Femur (tissue), 1 donor: Measurements from ENCODE around the gene PPP2R1B.
"Not testable (repeated sequence)": the region's sequence is repeated elsewhere in the genome, so short reads cannot be mapped to it uniquely, and the experiment has no call there.

Experiments
- DNase-seq: peaks from one replicate; pipeline ENCODE4 v3.0.0-alpha.2; 2017

PPP2R1B gene

GRCh38 chr11:111765984-111766833, at the start of gene PPP2R1B:
PPP2R1B (minus strand) TSS chr11:111766389; CDS start chr11:111766361, 28 bp downstream.
- DNase-seq = peak; percentile 93

DNA sequence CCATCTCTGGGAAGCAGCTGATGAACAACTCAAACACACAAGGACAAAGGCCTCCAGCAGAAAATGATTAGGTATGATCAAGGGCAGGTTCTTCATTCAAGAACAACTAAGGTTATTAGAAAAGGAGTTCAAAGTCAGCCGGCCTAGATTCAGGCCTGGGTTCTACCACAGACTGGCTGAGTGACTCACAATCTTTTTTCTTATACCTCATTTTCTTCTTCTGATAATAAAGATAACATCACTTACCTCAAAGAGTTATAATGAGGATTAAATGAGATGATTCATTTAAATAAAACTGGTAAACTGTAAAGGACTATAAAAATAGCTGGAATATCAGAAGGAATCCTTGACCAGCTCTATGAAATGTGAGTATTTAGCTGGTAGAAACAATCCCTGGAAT, 49.3 kb upstream of the PPP2R1B start:
- DNase-seq = no peak

DNA sequence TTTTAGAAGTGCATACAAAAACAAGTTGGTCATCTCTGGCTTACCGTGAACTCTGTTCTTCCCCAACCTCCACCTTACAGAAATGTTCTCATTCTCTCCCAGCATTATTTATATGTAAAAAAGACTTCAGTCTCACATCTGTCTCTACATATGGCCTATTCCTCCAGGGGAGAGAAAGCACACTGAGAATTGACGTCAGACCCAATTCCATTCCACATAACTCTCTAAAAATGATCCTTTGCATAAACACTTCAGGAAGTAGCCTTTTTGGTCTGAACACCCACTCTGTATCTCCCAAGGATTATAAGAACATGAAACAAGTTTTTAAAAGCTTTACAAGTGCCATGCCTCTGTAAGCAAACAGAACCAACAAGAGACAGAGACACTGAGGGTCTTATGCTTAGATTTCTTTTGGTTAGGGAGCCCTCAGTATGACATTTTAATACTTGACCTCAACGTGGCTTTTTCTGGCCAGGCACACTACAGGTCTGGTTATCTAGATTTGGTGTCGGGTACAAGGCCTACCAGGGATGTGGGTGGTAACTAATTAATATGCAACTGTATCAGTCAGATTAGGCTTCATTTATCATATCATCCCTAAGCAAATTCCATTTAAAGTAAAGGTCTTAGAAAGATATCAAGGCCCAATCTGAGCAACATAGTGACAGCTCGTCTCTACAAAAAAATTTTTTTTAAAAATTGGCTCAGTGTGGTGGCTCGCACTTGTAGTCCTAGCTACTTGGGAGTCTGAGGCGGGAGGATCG, 48.5 kb upstream of the PPP2R1B start:
- DNase-seq = no peak

- no peak for DNase-seq
These were observed 47.9 kb upstream of the PPP2R1B start for GRCh38 chr11:111814106-111814505.

- DNase-seq = no peak
These were observed 46.0 kb upstream of the PPP2R1B start for GRCh38 chr11:111812211-111812610.

DNA sequence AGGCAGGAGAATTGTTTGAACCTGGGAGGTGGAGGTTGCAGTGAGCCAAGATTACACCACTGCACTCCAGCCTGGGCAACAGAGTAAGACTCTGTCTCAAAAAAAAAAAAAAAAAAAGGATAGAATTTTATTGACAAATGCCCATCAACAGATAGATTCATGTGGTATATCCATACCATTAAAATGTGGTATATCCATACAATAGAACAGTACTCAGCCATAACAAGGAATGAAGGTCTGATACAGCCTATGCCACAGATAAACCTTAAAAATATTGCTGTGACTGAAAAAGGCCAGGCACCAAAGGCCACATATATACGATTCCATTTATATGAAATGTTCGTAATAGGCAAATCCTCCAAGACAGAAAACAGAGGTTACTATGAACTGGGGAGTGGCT, 45.3 kb upstream of the PPP2R1B start:
- DNase-seq = no peak

DNA sequence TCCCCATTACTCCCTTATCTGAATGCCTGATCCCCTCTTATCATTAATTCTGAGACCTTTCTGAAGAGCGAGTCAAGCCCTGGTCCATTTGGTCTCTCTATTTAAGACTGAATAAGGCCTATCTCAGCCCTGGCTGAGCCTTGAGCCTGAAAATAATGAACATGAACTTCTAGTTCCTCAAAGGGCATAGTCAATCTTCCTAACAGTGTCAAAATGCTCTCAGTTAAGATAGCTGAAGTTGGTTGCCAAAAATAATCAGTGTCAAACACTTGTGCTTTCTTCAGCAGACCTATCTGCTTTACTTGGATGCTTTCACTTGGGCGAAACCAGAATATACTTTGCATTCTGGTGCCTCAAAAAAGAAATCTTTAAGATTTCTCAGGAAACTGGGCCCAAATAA, 42.6 kb upstream of the PPP2R1B start:
- no peak for DNase-seq

GRCh38 chr11:111808063-111808588, 41.9 kb upstream of the PPP2R1B start:
- DNase-seq = no peak

GRCh38 chr11:111807076-111807475, 40.9 kb upstream of the PPP2R1B start:
- no peak for DNase-seq

DNA sequence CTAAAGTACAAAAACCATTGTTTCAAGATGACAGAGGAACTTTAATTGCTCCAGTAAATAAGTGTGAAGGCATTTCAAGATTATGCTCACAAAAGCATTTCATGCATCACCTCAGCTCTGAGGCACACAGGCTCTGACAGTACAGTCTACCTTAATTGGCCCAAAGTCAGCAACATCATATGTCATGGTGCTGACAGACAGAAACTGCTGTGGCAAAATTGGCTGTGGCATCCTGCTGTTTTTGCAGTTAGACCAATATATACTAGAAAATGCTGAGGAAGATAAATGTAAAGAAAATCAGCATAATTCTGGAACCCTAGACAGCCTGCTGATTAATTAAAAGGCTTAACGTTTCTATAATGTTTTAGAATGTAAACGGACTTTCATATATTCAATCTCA, 34.9 kb upstream of the PPP2R1B start:
- no peak for DNase-seq

DNA sequence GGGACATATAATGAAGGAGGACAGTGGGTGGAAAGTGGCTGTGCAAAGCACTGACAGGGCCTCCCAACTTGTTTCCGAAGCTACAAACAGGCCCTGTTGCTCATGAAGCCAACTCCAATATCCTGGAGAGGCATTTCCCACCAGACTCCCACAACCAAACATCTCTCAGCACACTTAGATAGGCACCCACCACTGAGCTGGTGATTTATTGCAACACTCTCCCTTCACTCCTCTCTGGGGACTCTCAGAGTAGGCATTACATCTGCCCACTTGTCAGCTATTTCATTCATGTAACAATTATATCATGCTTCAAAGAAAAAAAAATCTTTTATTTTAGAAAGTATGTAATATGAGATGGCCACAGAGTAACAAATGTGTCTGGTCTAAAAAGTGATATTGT, 32.1 kb upstream of the PPP2R1B start:
- no peak for DNase-seq

DNA sequence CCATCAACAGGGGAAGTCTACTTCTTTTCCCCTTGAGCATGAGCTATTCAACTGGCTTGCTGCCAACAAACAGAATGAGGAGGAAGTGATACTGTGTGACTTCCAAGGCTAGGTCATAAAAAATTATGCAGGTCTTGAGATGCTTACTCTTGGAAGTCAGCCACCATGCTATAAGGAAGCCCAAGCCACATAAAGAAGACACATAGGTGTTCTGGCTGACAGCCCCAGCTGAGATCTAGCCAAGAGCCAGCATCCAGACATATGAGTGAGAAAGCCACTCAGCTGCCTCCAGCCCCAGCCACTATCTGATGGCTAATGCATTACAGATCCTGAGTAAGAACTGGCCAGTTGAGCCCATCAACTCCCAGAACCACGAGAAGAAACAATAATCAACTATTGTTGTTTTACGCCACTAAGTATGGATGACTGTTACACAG, 31.0 kb upstream of the PPP2R1B start:
- no peak for DNase-seq

DNA sequence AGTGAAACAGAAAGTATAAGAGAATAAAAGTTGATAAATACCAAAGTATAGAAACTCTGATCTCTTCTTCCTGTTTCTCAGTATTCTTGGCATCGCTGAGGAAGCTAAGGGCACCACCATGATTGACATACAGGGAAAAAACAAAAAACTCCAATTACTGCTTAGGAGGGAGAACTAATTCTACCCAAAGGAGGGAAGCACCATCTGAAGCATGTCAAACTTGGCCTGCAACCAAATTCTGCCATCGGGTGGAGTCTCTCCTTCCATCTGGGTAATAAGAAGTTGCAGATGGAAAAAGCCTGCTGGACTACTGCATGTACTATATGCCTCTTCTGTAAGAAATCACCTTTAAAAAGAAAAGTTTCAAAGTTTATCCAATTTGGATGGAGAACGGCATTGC, 30.5 kb upstream of the PPP2R1B start:
- DNase-seq = no peak

DNA sequence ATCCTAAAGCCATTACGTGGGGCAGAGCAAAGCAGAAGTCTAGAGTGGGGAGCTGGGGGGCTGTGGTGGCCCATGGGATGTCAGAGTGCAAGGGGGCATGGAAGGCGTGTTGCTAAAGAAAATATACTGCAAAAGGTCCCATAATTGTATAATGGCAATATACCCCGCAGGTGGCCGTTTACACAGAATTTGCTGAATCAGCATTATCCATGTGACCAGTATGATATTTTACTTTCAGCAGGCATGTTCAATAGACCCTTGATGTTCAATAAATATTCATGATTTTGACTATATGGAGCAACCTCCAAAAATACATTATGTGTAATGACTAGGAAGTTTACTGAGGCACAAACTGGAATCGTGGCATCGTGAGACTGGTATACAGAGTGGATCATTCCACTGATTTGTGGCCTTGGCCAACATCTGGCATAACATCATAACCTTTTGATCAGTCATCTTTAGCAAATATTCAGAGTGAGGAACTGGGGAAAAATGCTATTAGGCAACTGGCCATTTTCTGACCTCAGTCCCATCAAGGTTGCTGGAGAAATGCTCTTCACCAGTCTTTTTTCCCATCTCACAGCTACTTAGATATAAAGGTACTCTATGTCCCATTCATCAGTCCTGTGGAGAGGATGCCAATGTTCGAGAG, 29.3 kb upstream of the PPP2R1B start:
- no peak for DNase-seq

DNA sequence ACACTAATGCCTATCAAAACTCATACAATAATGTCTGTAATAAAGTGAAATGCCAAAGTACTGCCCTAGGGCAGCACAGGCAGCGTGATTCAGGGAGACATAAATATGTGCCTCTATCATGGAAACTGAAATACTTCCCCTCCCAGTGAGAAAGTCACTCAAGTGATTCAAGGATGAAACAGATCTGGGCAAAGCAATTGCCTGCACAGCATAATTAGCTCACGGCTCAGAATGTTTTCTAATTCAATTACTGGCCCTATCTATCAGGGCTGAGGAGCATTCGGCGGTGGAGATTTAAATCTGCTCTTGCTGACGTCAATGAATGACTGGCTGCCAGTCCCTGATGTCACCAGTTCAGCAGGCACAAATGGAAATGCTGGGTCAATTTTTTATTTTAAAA, 27.7 kb upstream of the PPP2R1B start:
- no peak for DNase-seq

GRCh38 chr11:111792955-111793500, 26.8 kb upstream of the PPP2R1B start:
- DNase-seq = no peak

- no peak for DNase-seq
These were observed 26.1 kb upstream of the PPP2R1B start for GRCh38 chr11:111792314-111792713.

GRCh38 chr11:111788464-111788863, 22.3 kb upstream of the PPP2R1B start:
- no peak for DNase-seq

DNA sequence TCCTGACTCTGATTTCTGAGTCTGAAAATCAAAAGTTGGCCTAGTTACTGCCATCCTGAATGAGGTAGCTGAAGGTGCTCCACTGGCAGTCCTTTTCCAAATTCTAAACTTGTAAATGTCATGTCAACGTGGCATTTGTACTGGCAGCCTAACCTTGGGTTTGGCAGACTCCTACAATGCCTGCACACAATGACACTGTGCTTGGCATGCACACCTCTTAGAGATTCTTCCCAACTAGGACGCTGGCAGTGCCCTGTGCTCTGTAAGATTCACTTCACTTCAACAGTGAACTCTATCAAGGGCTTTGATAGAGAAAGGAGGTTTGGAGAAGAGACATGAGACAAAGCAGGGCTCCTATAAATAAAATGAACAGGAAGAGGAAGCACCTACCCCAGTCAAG, 21.9 kb upstream of the PPP2R1B start:
- DNase-seq = no peak

DNA sequence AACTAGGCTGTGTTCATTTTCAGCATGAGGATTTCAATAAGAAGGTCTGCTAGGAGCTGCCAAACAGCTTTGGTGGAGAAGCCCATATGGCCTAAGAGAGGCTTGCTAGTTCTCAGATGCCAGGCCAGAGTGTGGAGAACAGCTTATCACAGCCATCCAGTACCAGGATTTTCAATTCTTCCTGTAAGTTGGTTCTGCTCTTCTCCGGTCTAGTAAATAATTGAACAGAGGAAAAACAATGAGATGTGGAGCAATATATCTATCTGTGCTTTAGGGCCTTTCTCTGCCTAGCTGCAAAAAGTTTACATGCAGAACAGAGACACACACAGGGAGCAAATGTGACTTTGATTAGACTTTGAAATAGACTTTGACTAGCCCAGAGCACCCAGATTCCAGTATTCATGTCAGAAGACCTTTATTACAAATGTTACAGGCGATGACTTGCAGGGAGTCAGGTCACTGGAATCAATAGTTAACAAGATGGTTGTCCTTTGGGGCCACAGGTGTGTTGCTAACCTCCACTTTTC, 19.8 kb upstream of the PPP2R1B start:
- no peak for DNase-seq

- DNase-seq = no peak
These were observed 18.9 kb upstream of the PPP2R1B start for GRCh38 chr11:111785076-111785475.

- DNase-seq = not testable (repeated sequence)
These were observed 18.1 kb upstream of the PPP2R1B start for GRCh38 chr11:111784311-111784710.
